OCI-LY7 (cell line): ENCODE data around the gene FBXO9.

Experiments used
- CTCF ChIP-seq: fragments of 200-600 bp; sonication (generic); conservative IDR thresholded peaks from 2 replicates; pipeline ENCODE4 v1.5.1; 2014; ENCODE audit warnings: mild to moderate bottlenecking, antibody characterized with exemption, low read length, moderate library complexity, mixed read lengths
- EZH2phosphoT487 ChIP-seq: fragments of 200-600 bp; sonication (generic); IDR thresholded peaks from 2 replicates; pipeline ENCODE4 v1.6.1; 2018; ENCODE audit warnings: low read depth, borderline replicate concordance, mild to moderate bottlenecking, mixed run types, antibody characterized with exemption, low read length, moderate library complexity, mixed read lengths

- TF ChIP-seq CTCF (no peak), EZH2phosphoT487 (no peak)
Measured at GRCh38 chr6:53134601-53135235, 69.5 kb downstream of the FBXO9 start.
